Keratinocyte (primary cell): ENCODE measurements around the gene CAPN14. TPM values are rescaled to one million over a fixed set of nuclear protein-coding genes. Genes with fewer than 3 reads are reported as not detected.
A peak's percentile ranks its signal among the peaks of the same experiment; 100 is the strongest.

Experiments used
- DNase-seq: peaks from one replicate; pipeline ENCODE4 v3.0.0-alpha.2; 2011; ENCODE audit warnings: low read depth, missing footprints, low spot score
- FAIRE-seq: peaks from 2 replicates; lab custom pipeline; 2011; peaks lifted over from hg19 to GRCh38; lab: Jason Lieb, UNC
- H2AFZ ChIP-seq: 2 replicates; pipeline ENCODE4 v1.6.0; 2012; ENCODE audit warnings: low read length, control low read depth, inconsistent platforms; ENCODE audit not compliant: control insufficient read depth
- H3K27ac ChIP-seq: 2 replicates; pipeline ENCODE4 v1.5.1; 2011; ENCODE audit warnings: low read length; ENCODE audit not compliant: control insufficient read depth, insufficient read depth
- H3K27me3 ChIP-seq: 3 replicates; pipeline ENCODE4 v1.6.0; 2011; ENCODE audit warnings: low read length; ENCODE audit not compliant: control insufficient read depth, insufficient read depth; ENCODE audit errors: extremely low read depth
- H3K36me3 ChIP-seq, 2 experiments: 2 replicates in 1 of 2; 3 replicates in 1 of 2; pipeline ENCODE4 v1.5.1; 2011; ENCODE audit warnings: low read length in 2 of 2, mild to moderate bottlenecking in 1 of 2; ENCODE audit not compliant: control insufficient read depth in 2 of 2, insufficient read depth in 2 of 2; ENCODE audit errors: extremely low read depth in 1 of 2
- H3K4me1 ChIP-seq: 3 replicates; pipeline ENCODE4 v1.5.1; 2011; ENCODE audit warnings: low read length; ENCODE audit not compliant: control insufficient read depth, insufficient read depth; ENCODE audit errors: extremely low read depth
- H3K4me2 ChIP-seq: 3 replicates; pipeline ENCODE4 v1.6.0; 2011; ENCODE audit warnings: low read depth, low read length; ENCODE audit not compliant: control insufficient read depth, insufficient read depth; ENCODE audit errors: extremely low read depth
- H3K4me3 ChIP-seq, 3 experiments: fragments of 200-600 bp in 1 of 3; sonication (generic) in 1 of 3; 2 replicates in 2 of 3; 3 replicates in 1 of 3; pipeline ENCODE4 v1.5.1; 2011 to 2016; ENCODE audit warnings: low read length in 3 of 3, mild to moderate bottlenecking in 3 of 3, control low read depth in 2 of 3, inconsistent platforms in 1 of 3, low read depth in 1 of 3, mixed read lengths in 1 of 3, mixed run types in 1 of 3, moderate library complexity in 1 of 3; ENCODE audit not compliant: control insufficient read depth in 2 of 3, insufficient read depth in 2 of 3; ENCODE audit errors: extremely low read depth in 1 of 3
- H3K79me2 ChIP-seq: 2 replicates; pipeline ENCODE4 v1.6.0; 2012; ENCODE audit warnings: low read length; ENCODE audit not compliant: control insufficient read depth, insufficient read depth
- H3K9ac ChIP-seq: 3 replicates; pipeline ENCODE4 v1.6.0; 2011; ENCODE audit warnings: low read length; ENCODE audit not compliant: control insufficient read depth, insufficient read depth; ENCODE audit errors: extremely low read depth
- H3K9me1 ChIP-seq: 3 replicates; pipeline ENCODE4 v1.6.0; 2011; ENCODE audit warnings: low read length; ENCODE audit not compliant: control insufficient read depth, insufficient read depth; ENCODE audit errors: extremely low read depth
- H3K9me3 ChIP-seq: 2 replicates; pipeline ENCODE4 v1.5.1; 2012; ENCODE audit warnings: low read depth, low read length; ENCODE audit not compliant: control insufficient read depth
- H4K20me1 ChIP-seq: 3 replicates; pipeline ENCODE4 v1.6.0; 2011; ENCODE audit warnings: low read length; ENCODE audit not compliant: control insufficient read depth, insufficient read depth; ENCODE audit errors: extremely low read depth
- CTCF ChIP-seq, 3 experiments: IDR thresholded peaks in 1 of 3; conservative IDR thresholded peaks in 1 of 3; optimal IDR thresholded peaks in 1 of 3; 2 replicates in 2 of 3; 3 replicates in 1 of 3; pipeline versions ENCODE3 to v1.5.1; 2011; ENCODE audit warnings: low read length in 3 of 3, mild to moderate bottlenecking in 3 of 3, moderate library complexity in 2 of 3, control low read depth in 1 of 3, inconsistent platforms in 1 of 3; ENCODE audit not compliant: insufficient read depth in 2 of 3; ENCODE audit errors: extremely low read depth in 1 of 3
- EZH2 ChIP-seq: IDR thresholded peaks from one replicate; pipeline ENCODE4 v1.6.1; 2012; ENCODE audit warnings: inconsistent platforms, mild to moderate bottlenecking, low read length, moderate library complexity
- dilution Hi-C: fragments of 300-500 bp; cut with MboI; formaldehyde crosslinking; loops from one replicate; pipeline ENCODE4 v1.7.0; 2020; ENCODE audit warnings: low sequenced_read_pairs; ENCODE audit not compliant: extremely low pct_ligation_motif_present
- polyA plus RNA-seq, 5 experiments: library from polyadenylated mRNA; depleted of rRNA in 3 of 5; stranded (reverse) in 3 of 5; stranded (forward) in 1 of 5; unstranded in 1 of 5; fragments of >200 nt; gene quantifications; 1 replicate in 1 of 5; 2 replicates in 3 of 5; 3 replicates in 1 of 5; pipeline versions ENCODE4 v1.2.1 to v1.2.3, GENCODE V29; 2011 to 2012; ENCODE audit warnings: missing spikeins in 2 of 5, low read depth in 1 of 5, low replicate concordance in 1 of 5

Gene CAPN14
- polyA plus RNA-seq, 1 donor (not counting 4 experiments of a cell fraction or from before 2014, with no cell fraction given): 1.1 TPM

GRCh38 chr2:31227711-31228125 is 10.4 kb upstream of the CAPN14 start:
- Histone ChIP-seq H3K4me3 (peak overlapping the region in 2 of 3 experiments; percentile 23 to 31), H2AFZ (peak overlapping the region; percentile 93), H3K36me3 (no peaks in the 10 kb centered on the region), H3K4me1 (peaks cover 18% of the 10 kb centered on the region), H3K9me3 (no peaks in the 10 kb centered on the region), H3K27me3 (no peaks in the 10 kb centered on the region), H3K9me1 (no peaks in the 10 kb centered on the region), H3K9ac (peak overlapping the region; percentile 67), H3K79me2 (no peaks in the 10 kb centered on the region), H3K27ac (peak overlapping the region; percentile 83), H3K4me2 (peak overlapping the region; percentile 80), H4K20me1 (no peaks in the 10 kb centered on the region)
- peak; percentile 95 for FAIRE-seq
- dilution Hi-C loops: no loop called here
- peak; percentile 15 for DNase-seq
- no peak for TF ChIP-seq CTCF (optimal IDR thresholded peaks at IDR 0.05 in 1 of 3, IDR thresholded peaks at IDR 0.05 in 1 of 3, conservative IDR thresholded peaks at IDR 0.05 in 1 of 3; ENCODE audit: extremely low read depth in 1 of 3, insufficient read depth in 2 of 3, low read length in 3 of 3)
- TF ChIP-seq EZH2: no peak

- no peak for DNase-seq
- no peak for TF ChIP-seq CTCF (optimal IDR thresholded peaks at IDR 0.05 in 1 of 3, IDR thresholded peaks at IDR 0.05 in 1 of 3, conservative IDR thresholded peaks at IDR 0.05 in 1 of 3; ENCODE audit: extremely low read depth in 1 of 3, insufficient read depth in 2 of 3, low read length in 3 of 3)
- TF ChIP-seq EZH2: no peak
- H3K27me3 ChIP-seq: no peaks in the 10 kb centered on the region
- no peak for FAIRE-seq
- dilution Hi-C loops: no loop called here
- H4K20me1 ChIP-seq: no peaks in the 10 kb centered on the region
- H3K4me1 ChIP-seq: peaks cover 18% of the 10 kb centered on the region
- no peaks in the 10 kb centered on the region for H3K36me3 ChIP-seq
- H2AFZ ChIP-seq: peak overlapping the region; percentile 93
- peak overlapping the region in 1 of 3 experiments; percentile 31 for H3K4me3 ChIP-seq
- H3K27ac ChIP-seq: peak overlapping the region; percentile 83
- peak overlapping the region; percentile 67 for H3K9ac ChIP-seq
- no peaks in the 10 kb centered on the region for H3K9me1 ChIP-seq
- H3K4me2 ChIP-seq: peak overlapping the region; percentile 80
- H3K9me3 ChIP-seq: no peaks in the 10 kb centered on the region
- no peaks in the 10 kb centered on the region for H3K79me2 ChIP-seq
These were observed 9.8 kb upstream of the CAPN14 start for GRCh38 chr2:31227110-31227509.
